Chondrocyte (in vitro differentiated cells): ENCODE data around the gene GHITM. TPM values are rescaled to one million over a fixed set of nuclear protein-coding genes. Genes with fewer than 3 reads are reported as not detected.

Experiments used
- DNase-seq: peaks from one replicate; pipeline ENCODE4 v3.0.0; 2021; ENCODE audit warnings: mixed read lengths, low spot score
- H3K27ac Mint-ChIP-seq: one replicate; pipeline ENCODE4 v1.8.0; 2021; ENCODE audit warnings: mild to moderate bottlenecking, moderate library complexity, mixed read lengths; ENCODE audit not compliant: unreplicated experiment
- H3K27me3 Mint-ChIP-seq: 2 replicates; pipeline ENCODE4 v1.8.0; 2021; ENCODE audit warnings: low read depth, mixed read lengths
- H3K36me3 Mint-ChIP-seq: 2 replicates; pipeline ENCODE4 v1.8.0; 2021; ENCODE audit warnings: low read depth, mixed read lengths
- H3K4me1 Mint-ChIP-seq: 2 replicates; pipeline ENCODE4 v1.8.0; 2021; ENCODE audit warnings: low read depth, mild to moderate bottlenecking, mixed read lengths
- H3K4me3 Mint-ChIP-seq: one replicate; pipeline ENCODE4 v1.8.0; 2021; ENCODE audit warnings: mild to moderate bottlenecking, moderate library complexity, mixed read lengths; ENCODE audit not compliant: unreplicated experiment
- H3K9me3 Mint-ChIP-seq: 2 replicates; pipeline ENCODE4 v1.8.0; 2021; ENCODE audit warnings: low read depth, mixed read lengths
- total RNA-seq: library from RNA; stranded (reverse); gene quantifications from 3 replicates; pipeline ENCODE4 v1.2.1, GENCODE V29; 2021
- TF ChIP-seq, protein P1 (sequence below): fragments of 200-600 bp; sonication (generic); IDR thresholded peaks from 2 replicates; pipeline ENCODE4 v1.5.0; 2021; ENCODE audit warnings: antibody characterized with exemption, mild to moderate bottlenecking, moderate library complexity

GHITM gene
- total RNA-seq, 1 donor from 2014 or later: 114 TPM

GRCh38 chr10:84185526-84186175, 46.3 kb downstream of the GHITM start:
- H3K27ac Mint-ChIP-seq: no peak overlapping the region
- H3K4me3 Mint-ChIP-seq: no peak overlapping the region
- no peak for DNase-seq
- H3K9me3 Mint-ChIP-seq: no peaks in the 10 kb centered on the region
- H3K27me3 Mint-ChIP-seq: peaks cover 11% of the 10 kb centered on the region
- no peaks in the 10 kb centered on the region for H3K4me1 Mint-ChIP-seq
- H3K36me3 Mint-ChIP-seq: no peaks in the 10 kb centered on the region
- TF ChIP-seq, protein P1, sequence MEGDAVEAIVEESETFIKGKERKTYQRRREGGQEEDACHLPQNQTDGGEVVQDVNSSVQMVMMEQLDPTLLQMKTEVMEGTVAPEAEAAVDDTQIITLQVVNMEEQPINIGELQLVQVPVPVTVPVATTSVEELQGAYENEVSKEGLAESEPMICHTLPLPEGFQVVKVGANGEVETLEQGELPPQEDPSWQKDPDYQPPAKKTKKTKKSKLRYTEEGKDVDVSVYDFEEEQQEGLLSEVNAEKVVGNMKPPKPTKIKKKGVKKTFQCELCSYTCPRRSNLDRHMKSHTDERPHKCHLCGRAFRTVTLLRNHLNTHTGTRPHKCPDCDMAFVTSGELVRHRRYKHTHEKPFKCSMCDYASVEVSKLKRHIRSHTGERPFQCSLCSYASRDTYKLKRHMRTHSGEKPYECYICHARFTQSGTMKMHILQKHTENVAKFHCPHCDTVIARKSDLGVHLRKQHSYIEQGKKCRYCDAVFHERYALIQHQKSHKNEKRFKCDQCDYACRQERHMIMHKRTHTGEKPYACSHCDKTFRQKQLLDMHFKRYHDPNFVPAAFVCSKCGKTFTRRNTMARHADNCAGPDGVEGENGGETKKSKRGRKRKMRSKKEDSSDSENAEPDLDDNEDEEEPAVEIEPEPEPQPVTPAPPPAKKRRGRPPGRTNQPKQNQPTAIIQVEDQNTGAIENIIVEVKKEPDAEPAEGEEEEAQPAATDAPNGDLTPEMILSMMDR: no peak

DNA sequence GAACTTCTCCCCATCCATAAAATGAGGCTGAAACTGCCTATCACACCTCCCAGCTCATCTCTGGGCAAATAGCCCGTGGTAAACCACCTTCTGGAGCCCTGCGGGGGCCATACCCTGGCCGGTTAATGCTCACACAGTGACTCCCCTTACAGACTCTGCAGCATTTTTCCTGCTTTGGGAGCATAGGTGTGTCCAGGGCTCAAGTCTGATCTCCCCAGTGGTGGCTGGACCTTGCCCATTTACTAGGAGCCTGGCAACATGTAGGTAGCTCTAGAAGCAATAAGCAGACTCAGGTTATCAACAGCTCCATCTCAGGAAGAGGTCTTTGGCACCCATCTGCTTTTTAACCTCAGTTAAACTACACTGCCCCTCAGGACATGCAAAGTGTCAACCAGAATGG, 49.5 kb downstream of the GHITM start:
- TF ChIP-seq, protein P1: no peak
- no peak for DNase-seq
- Mint-ChIP-seq H3K4me3 (no peak overlapping the region), H3K27ac (no peak overlapping the region), H3K36me3 (no peaks in the 10 kb centered on the region), H3K4me1 (no peaks in the 10 kb centered on the region), H3K27me3 (peaks cover 20% of the 10 kb centered on the region), H3K9me3 (no peaks in the 10 kb centered on the region)

DNA sequence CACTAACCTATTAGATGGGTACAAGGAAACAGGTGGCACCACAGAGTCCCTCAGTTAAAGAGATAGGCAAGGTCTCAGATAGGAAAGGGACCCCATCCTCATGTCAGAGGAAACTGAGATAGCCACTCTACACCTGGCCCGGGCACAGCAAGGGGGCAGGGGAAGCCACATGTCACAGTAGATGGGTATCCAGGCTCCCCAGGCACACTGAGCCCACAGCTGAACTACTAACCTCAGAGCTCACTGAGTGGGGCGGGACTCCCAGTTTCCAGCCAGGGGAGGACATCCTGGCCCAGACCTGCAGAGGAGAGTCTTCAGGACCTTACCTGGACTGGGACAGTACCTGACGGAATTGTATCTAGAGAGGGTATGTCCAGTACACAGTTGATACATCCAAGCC, 51.3 kb downstream of the GHITM start:
- H3K27me3 Mint-ChIP-seq: peaks cover 22% of the 10 kb centered on the region
- H3K27ac Mint-ChIP-seq: no peak overlapping the region
- H3K4me1 Mint-ChIP-seq: no peaks in the 10 kb centered on the region
- no peaks in the 10 kb centered on the region for H3K9me3 Mint-ChIP-seq
- no peak overlapping the region for H3K4me3 Mint-ChIP-seq
- no peak for DNase-seq
- no peaks in the 10 kb centered on the region for H3K36me3 Mint-ChIP-seq
- TF ChIP-seq, protein P1: no peak

DNA sequence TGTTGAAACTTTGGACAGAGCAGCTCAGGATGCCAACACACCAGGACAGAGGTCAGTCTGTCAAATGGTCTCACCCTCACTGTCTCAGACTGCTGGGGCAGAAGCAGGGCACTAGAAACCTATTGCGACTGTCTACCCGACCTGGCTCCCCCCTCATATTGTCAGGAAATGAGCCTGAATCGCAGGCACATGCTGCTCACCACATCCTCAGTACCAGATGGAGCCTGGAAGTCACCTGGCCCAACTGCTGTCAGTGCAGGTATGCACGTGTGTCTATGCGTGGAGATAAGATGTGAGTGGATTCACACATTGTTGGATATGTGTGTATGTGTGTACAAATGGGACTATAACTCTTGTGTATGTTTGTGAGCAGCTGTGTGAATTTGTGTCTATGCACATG, 51.8 kb downstream of the GHITM start:
- Mint-ChIP-seq H3K9me3 (no peaks in the 10 kb centered on the region), H3K36me3 (no peaks in the 10 kb centered on the region), H3K4me1 (no peaks in the 10 kb centered on the region), H3K27ac (no peak overlapping the region), H3K4me3 (no peak overlapping the region), H3K27me3 (peaks cover 27% of the 10 kb centered on the region)
- TF ChIP-seq, protein P1: no peak
- no peak for DNase-seq

GRCh38 chr10:84193327-84193726, 54.0 kb downstream of the GHITM start:
- Mint-ChIP-seq H3K27me3 (peaks cover 33% of the 10 kb centered on the region), H3K4me1 (no peaks in the 10 kb centered on the region), H3K36me3 (peaks cover under 1% of the 10 kb centered on the region), H3K4me3 (no peak overlapping the region), H3K9me3 (no peaks in the 10 kb centered on the region), H3K27ac (no peak overlapping the region)
- no peak for DNase-seq
- TF ChIP-seq, protein P1: no peak
